GM15510 (cell line): ENCODE measurements around the gene G6PC3.

ENCODE experiments used
- POLR2A ChIP-seq: IDR thresholded peaks from 3 replicates; pipeline ENCODE4 v1.6.1; 2011; ENCODE audit warnings: borderline replicate concordance; ENCODE audit not compliant: insufficient read length; ENCODE audit errors: extremely low read depth

Gene G6PC3

GRCh38 chr17:44070455-44071197 is at the start of gene G6PC3:
G6PC3 (plus strand) TSS chr17:44070735; CDS start chr17:44070966, 231 bp downstream.
- TF ChIP-seq POLR2A: peak; percentile 75

- no peak for TF ChIP-seq POLR2A
Measured at GRCh38 chr17:44022246-44022645, 48.3 kb upstream of the G6PC3 start.

GRCh38 chr17:44023545-44024270 is 46.8 kb upstream of the G6PC3 start:
- TF ChIP-seq POLR2A: no peak

GRCh38 chr17:44024271-44024663 is 46.3 kb upstream of the G6PC3 start:
- TF ChIP-seq POLR2A: no peak

GRCh38 chr17:44024853-44025252 is 45.7 kb upstream of the G6PC3 start:
- no peak for TF ChIP-seq POLR2A

GRCh38 chr17:44029736-44030135 is 40.8 kb upstream of the G6PC3 start:
- no peak for TF ChIP-seq POLR2A

- TF ChIP-seq POLR2A: no peak
Measured at GRCh38 chr17:44030482-44030881, 40.1 kb upstream of the G6PC3 start.

- TF ChIP-seq POLR2A: no peak
Measured at GRCh38 chr17:44033861-44034408, 36.6 kb upstream of the G6PC3 start.

- no peak for TF ChIP-seq POLR2A
Measured at GRCh38 chr17:44037471-44037870, 33.1 kb upstream of the G6PC3 start.

GRCh38 chr17:44038604-44039011 is 31.9 kb upstream of the G6PC3 start:
- no peak for TF ChIP-seq POLR2A

GRCh38 chr17:44039829-44040635 is 30.5 kb upstream of the G6PC3 start:
- TF ChIP-seq POLR2A: no peak

- TF ChIP-seq POLR2A: no peak
Measured at GRCh38 chr17:44043272-44043696, 27.3 kb upstream of the G6PC3 start.

- TF ChIP-seq POLR2A: no peak
Measured at GRCh38 chr17:44044071-44044470, 26.5 kb upstream of the G6PC3 start.

- TF ChIP-seq POLR2A: no peak
Measured at GRCh38 chr17:44045486-44045885, 25.0 kb upstream of the G6PC3 start.
